Immature natural killer cell (primary cell): ENCODE measurements around the gene MOSMO. TPM values are rescaled to one million over a fixed set of nuclear protein-coding genes. Genes with fewer than 3 reads are reported as not detected.
A peak's percentile ranks its signal among the peaks of the same experiment; 100 is the strongest.

Experiments used
- DNase-seq, 3 donors: peaks; one replicate each; pipeline ENCODE4 v3.0.0; 2022; ENCODE audit warnings: mixed read lengths in 1 of 3
- H3K27ac Mint-ChIP-seq, 6 donors: one replicate each; pipeline ENCODE4 v1.8.0; 2020; ENCODE audit warnings: mixed read lengths in 6 of 6, mild to moderate bottlenecking in 5 of 6, inconsistent platforms in 4 of 6, moderate library complexity in 3 of 6
- H3K27me3 Mint-ChIP-seq, 3 donors: one replicate each; pipeline ENCODE4 v1.8.0; 2020 to 2021; ENCODE audit warnings: low read depth in 3 of 3, mild to moderate bottlenecking in 3 of 3, mixed read lengths in 3 of 3, moderate library complexity in 3 of 3, inconsistent platforms in 1 of 3
- H3K36me3 Mint-ChIP-seq, 3 donors: one replicate each; pipeline ENCODE4 v1.8.0; 2020; ENCODE audit warnings: mixed read lengths in 3 of 3, inconsistent platforms in 2 of 3, mild to moderate bottlenecking in 2 of 3
- H3K4me1 Mint-ChIP-seq, 2 donors: one replicate each; pipeline ENCODE4 v1.8.0; 2020; ENCODE audit warnings: inconsistent platforms in 2 of 2, mild to moderate bottlenecking in 2 of 2, mixed read lengths in 2 of 2, moderate library complexity in 1 of 2
- H3K4me3 Mint-ChIP-seq, 5 donors: one replicate each; pipeline ENCODE4 v1.8.0; 2020; ENCODE audit warnings: mild to moderate bottlenecking in 5 of 5, mixed read lengths in 5 of 5, inconsistent platforms in 3 of 5, moderate library complexity in 3 of 5
- H3K9me3 Mint-ChIP-seq, 6 donors: one replicate each; pipeline ENCODE4 v1.8.0; 2020; ENCODE audit warnings: mild to moderate bottlenecking in 6 of 6, mixed read lengths in 6 of 6, inconsistent platforms in 4 of 6, moderate library complexity in 3 of 6
- polyA plus RNA-seq, 3 donors: library from polyadenylated mRNA; unstranded; fragments of 300-500 nt; fragmentation: Illumina TruSeq; gene quantifications; one replicate each; pipeline ENCODE4 v1.2.3, GENCODE V29; 2021

MOSMO gene
- 1 to 10 TPM; 1.7 to 3.7 (median 3.2) TPM for polyA plus RNA-seq

DNA sequence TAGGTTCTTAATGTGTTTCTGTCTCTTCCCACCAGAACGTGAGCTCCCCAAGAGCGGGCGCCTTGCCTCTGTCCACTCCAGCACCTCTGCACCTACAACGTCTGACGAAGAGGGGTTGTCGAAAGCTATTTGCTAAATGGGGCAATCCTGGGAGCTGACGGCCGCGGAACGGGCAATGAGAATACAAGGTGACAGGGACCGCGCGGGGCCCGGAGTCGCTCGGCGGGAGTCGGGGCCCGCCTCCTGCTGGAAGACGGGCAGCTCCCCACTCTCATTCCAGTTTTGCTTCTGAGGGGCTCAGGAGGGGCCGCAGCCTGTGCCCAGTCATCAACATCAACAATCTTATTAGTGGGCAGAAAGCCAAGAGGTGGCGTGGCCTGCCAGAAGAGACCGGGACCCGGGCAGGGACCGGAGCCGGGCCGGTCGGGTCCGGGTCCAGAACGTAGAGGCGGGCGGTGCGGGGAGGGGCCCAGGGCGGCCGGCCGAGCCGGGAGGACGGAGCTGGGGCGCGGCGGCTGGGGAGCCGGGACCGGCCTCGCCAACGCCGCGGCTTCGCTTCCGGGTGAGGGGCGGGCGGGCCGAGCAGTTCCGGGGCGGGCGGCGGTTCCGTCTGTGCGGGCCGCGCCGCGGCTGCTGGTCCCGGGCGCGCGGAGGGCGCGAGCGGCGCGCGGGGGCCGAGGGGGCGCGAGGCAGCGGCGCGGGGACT is at the start of gene MOSMO:
Gene MOSMO (plus strand): TSS at position 603 of the 706 bp plus-strand sequence. CDS start 191 bp downstream, outside the sequence.
- H3K4me1 Mint-ChIP-seq: peaks cover 31 to 54% of the 10 kb centered on the region in 2 donors
- peak within 1 kb of the TSS; percentile 86 to 92 (median 88) for H3K4me3 Mint-ChIP-seq
- H3K27me3 Mint-ChIP-seq: peaks cover 0 to 5% (median 0%) of the 10 kb centered on the region in 3 donors
- DNase-seq: peak; percentile 61 to 69 (median 67)
- H3K36me3 Mint-ChIP-seq: no peaks in the 10 kb centered on the region
- no peaks in the 10 kb centered on the region for H3K9me3 Mint-ChIP-seq
- H3K27ac Mint-ChIP-seq: peak within 1 kb of the TSS; percentile 75 to 93 (median 80)

DNA sequence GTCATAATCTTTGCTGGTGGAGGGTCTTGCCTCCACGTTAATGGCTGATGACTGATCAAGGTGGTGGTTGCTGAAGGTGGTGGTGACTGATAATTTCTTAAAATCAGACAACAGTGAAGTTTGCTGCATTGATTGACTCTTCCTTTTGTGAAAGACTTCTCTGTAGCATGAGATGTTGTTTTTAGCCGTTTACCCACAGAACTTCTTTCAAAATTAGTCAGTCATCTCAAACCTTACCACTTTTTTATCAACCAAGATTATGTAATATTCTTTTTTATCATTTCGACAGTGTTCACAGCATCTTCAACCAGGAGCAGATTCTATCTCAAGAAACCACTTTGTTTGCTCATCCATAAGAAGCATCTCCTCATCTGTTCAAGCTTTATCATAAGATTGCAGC is 48.9 kb upstream of the MOSMO start:
- peaks cover 13 to 35% (median 24%) of the 10 kb centered on the region in 3 donors for H3K36me3 Mint-ChIP-seq

DNA sequence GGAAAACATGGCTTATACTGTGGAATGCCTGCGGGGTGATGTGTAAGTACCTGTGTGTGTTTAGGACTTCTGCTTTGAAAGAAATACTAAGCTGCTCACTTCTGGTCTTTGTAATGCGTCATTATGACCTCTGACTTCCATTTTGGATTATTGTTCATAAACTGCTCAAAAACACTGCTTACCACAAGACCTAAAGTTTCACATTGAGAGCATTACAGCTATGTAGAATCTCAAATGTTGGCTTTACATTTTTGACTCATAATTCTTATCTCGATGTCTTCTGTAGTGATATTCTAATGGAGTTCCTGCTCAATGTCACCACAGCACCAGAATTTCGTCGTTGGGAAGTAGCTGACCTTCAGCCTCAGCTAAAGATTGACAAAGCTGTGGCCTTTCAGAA is 45.4 kb upstream of the MOSMO start:
- Mint-ChIP-seq H3K27me3 (no peaks in the 10 kb centered on the region), H3K9me3 (no peaks in the 10 kb centered on the region), H3K27ac (no peak overlapping the region), H3K36me3 (peaks cover 19 to 61% (median 45%) of the 10 kb centered on the region in 3 donors), H3K4me1 (peaks cover 4 to 12% of the 10 kb centered on the region in 2 donors), H3K4me3 (no peak overlapping the region)
- no peak for DNase-seq

More for the DNA sequence above, 48.9 kb upstream of the MOSMO start:
- Mint-ChIP-seq H3K4me1 (peaks cover 19 to 43% of the 10 kb centered on the region in 2 donors), H3K9me3 (no peaks in the 10 kb centered on the region), H3K27ac (no peak overlapping the region), H3K27me3 (peaks cover 0 to 2% (median 0%) of the 10 kb centered on the region in 3 donors), H3K4me3 (no peak overlapping the region)
- no peak for DNase-seq

DNA sequence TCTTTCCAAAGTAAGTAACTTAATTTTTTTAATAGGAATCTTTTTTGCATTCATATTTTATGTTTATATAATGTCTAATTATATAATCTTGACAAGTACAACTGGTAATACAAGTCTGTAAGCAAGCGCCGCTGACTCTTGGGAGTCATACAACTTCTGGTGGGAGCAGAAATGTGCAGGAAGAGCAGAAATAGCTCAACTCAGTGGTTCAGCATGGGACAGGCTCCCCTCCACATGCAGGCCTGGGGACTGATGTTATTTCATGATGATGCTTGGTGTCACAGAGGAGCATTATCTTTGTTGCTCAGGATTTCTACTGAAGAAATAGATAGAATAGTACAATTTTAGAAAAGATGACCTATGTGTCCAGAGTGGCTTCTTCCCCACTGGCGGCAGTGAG is 44.0 kb upstream of the MOSMO start:
- peaks cover 0 to 5% of the 10 kb centered on the region in 2 donors for H3K4me1 Mint-ChIP-seq
- DNase-seq: no peak
- no peak overlapping the region for H3K27ac Mint-ChIP-seq
- no peaks in the 10 kb centered on the region for H3K27me3 Mint-ChIP-seq
- H3K36me3 Mint-ChIP-seq: peaks cover 22 to 63% (median 47%) of the 10 kb centered on the region in 3 donors
- H3K9me3 Mint-ChIP-seq: no peaks in the 10 kb centered on the region
- no peak overlapping the region for H3K4me3 Mint-ChIP-seq

DNA sequence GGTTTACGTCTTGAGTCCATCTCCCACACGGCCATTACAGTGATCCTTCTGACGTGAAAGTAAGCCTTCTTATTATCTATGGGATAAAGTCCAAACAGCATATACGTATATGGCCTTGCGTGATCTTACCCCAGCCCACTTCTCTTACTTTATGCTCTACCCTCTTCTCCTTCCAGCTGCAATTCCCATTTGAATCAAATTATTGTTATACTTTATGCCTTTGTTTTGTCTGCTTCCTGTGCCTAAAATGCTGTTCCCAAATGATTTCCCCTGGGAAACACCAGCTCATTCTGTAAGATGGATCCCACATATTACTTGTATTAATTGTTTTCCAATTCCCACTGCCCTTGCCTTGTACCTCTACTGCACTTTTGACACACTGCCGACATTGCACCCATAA is 43.6 kb upstream of the MOSMO start:
- Mint-ChIP-seq H3K36me3 (peaks cover 18 to 60% (median 45%) of the 10 kb centered on the region in 3 donors), H3K9me3 (no peaks in the 10 kb centered on the region), H3K4me1 (peaks cover 0 to 5% of the 10 kb centered on the region in 2 donors), H3K27me3 (no peaks in the 10 kb centered on the region), H3K4me3 (no peak overlapping the region), H3K27ac (no peak overlapping the region)
- no peak for DNase-seq

DNA sequence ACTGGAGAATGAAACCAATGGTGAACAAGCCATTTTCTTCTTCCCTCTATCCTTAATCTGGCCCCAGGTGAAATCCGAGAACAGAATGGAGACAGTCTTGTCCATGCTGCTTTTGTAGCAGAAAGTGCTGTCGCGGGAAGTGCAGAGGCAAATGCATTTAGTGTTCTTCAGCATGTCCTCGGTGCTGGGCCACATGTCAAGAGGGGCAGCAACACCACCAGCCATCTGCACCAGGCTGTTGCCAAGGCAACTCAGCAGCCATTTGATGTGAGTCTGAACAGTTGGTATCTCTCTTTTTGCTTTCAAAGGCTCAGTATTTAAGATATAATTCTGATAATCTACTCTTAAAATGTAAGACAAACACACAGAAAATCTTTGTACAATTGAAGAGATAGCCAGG is 36.1 kb upstream of the MOSMO start:
- Mint-ChIP-seq H3K4me3 (no peak overlapping the region), H3K4me1 (no peaks in the 10 kb centered on the region), H3K27me3 (no peaks in the 10 kb centered on the region), H3K27ac (no peak overlapping the region), H3K36me3 (peaks cover 5 to 45% (median 33%) of the 10 kb centered on the region in 3 donors), H3K9me3 (no peaks in the 10 kb centered on the region)
- DNase-seq: no peak

DNA sequence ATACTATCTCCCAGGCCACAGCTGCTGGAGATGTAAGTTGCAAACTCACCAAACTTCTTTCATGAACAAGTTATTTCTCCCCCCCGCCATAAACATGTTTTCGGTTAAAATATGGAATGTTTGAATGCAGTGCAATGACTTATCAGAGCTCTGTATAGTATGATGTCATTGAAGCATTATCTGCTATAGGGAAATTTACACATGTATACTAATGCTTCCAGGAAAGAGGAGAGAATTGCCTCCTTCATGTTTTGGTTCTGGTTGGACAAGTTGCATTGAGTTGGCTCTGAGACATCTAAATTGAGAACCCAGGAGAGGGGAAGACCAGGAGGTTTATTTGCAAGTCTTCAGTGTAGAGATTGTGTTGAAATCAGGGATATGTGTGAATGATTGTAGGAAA is 34.0 kb upstream of the MOSMO start:
- no peaks in the 10 kb centered on the region for H3K4me1 Mint-ChIP-seq
- no peak overlapping the region for H3K4me3 Mint-ChIP-seq
- H3K27me3 Mint-ChIP-seq: no peaks in the 10 kb centered on the region
- H3K36me3 Mint-ChIP-seq: peaks cover 10 to 40% (median 25%) of the 10 kb centered on the region in 3 donors
- no peak for DNase-seq
- H3K27ac Mint-ChIP-seq: no peak overlapping the region
- no peaks in the 10 kb centered on the region for H3K9me3 Mint-ChIP-seq

DNA sequence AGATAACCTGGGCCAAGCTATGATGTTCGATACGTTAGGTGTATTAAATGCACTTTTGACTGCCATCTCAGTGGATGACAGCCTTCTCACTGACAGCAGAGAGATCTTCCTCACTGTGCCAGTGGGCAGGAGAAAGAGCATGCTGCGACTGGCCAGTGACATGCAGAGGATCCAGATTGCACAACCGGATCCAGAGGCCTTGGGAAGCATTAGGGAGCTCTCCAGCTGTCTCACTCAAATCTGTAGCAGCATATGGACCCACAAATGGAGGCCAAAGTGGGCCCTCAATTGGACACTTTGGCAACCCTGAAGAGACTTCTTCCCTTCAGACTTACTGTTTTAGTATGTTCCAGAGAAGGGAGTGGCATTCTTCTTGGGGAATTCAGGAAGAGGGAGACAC is 27.9 kb upstream of the MOSMO start:
- no peak overlapping the region for H3K4me3 Mint-ChIP-seq
- H3K36me3 Mint-ChIP-seq: peaks cover 34 to 65% (median 51%) of the 10 kb centered on the region in 3 donors
- DNase-seq: no peak
- H3K27ac Mint-ChIP-seq: no peak overlapping the region
- H3K27me3 Mint-ChIP-seq: no peaks in the 10 kb centered on the region
- H3K9me3 Mint-ChIP-seq: no peaks in the 10 kb centered on the region
- H3K4me1 Mint-ChIP-seq: no peaks in the 10 kb centered on the region

DNA sequence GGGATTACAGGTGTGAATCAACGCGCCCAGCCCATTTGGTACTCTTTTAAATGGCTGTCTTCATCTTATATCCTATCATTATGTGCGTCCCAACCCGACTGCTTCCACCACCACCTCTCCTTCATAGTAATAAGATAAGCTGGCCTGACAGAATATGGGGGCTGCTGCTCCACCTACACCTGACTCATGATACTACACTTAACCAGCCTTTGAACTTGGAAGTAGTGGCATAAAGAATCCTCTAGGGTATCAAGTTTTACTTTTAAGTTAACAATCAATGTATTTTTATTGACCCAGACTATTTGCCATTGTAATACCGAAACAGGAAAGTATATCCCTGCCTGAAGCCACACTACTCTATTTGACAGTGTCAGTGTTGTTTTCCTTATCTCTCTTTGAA is 25.8 kb upstream of the MOSMO start:
- Mint-ChIP-seq H3K36me3 (peaks cover 37 to 62% (median 46%) of the 10 kb centered on the region in 3 donors), H3K27me3 (no peaks in the 10 kb centered on the region), H3K4me1 (no peaks in the 10 kb centered on the region), H3K4me3 (no peak overlapping the region), H3K27ac (no peak overlapping the region), H3K9me3 (no peaks in the 10 kb centered on the region)
- no peak for DNase-seq

DNA sequence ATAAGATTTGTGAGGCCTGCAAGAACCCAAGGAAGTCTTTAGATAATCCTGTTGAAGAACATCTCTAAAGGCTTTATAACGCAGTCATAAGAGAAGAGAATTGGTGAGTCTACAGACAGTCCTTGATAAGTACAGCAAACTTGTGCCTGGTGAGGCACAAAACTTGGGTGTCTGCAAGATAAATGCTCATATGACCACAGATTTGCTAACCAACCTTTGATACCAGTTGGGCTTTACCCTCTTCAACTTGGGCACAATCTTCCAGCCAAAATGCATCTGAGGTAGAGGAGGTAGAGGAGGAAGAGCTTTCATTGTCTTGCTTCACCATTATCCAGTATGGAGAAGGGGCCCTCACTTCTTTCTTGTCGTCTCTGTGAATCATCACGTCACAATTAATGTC is 23.8 kb upstream of the MOSMO start:
- peak overlapping the region in 2 of 6 donors; percentile 0 to 45 for H3K27ac Mint-ChIP-seq
- H3K27me3 Mint-ChIP-seq: no peaks in the 10 kb centered on the region
- no peak for DNase-seq
- peaks cover 29 to 53% (median 43%) of the 10 kb centered on the region in 3 donors for H3K36me3 Mint-ChIP-seq
- no peak overlapping the region for H3K4me3 Mint-ChIP-seq
- H3K9me3 Mint-ChIP-seq: no peaks in the 10 kb centered on the region
- H3K4me1 Mint-ChIP-seq: no peaks in the 10 kb centered on the region

DNA sequence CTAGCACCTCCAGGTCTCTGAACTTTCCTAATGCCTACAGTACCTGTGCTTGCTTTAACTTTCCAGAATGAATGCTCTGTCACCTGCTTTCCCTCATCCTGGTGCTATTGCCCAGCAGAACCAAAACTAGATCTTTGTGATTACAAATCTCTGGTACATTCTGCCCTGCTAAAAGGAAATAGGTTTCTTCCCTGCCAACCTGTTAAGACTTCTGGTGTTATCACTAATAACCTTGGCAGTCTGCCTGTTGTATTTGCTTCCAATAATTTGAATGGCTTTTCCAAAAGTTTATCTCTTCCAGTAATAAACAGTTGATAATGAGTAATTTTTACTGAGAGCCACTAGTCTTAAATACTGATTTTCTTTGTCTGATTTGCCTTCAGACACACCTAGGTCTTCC is 22.4 kb upstream of the MOSMO start:
- Mint-ChIP-seq H3K27ac (peak overlapping the region in 2 of 6 donors; percentile 37 to 74), H3K9me3 (no peaks in the 10 kb centered on the region), H3K4me3 (no peak overlapping the region), H3K36me3 (peaks cover 21 to 39% (median 28%) of the 10 kb centered on the region in 3 donors), H3K27me3 (no peaks in the 10 kb centered on the region), H3K4me1 (no peaks in the 10 kb centered on the region)
- DNase-seq: no peak

DNA sequence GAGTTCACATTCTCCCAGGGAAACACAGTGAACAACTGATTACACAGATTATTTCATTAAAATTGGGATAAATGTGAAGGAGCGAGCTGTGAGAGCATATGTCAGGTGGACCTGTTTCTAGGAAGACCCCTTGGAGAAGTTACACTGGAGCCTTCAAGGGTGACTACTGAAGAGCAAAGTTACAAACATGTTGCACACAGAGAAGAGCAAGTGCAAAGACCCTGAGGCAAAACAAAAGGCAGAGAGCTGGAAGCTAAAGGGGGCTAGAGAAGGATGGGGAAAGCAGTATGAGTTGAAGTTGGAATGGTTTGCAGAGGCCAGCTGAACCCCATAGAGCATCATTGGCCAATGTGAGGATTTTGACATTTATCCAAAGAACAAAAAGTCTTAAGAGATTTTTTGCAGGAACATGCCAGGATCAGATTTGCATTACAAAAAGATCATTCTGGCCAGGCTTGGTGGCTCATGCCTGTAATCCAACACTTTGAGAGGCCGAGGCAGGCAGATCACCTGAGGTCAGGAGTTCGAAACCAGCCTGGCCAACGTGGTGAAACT is 21.1 kb upstream of the MOSMO start:
- no peak for DNase-seq
- H3K9me3 Mint-ChIP-seq: no peaks in the 10 kb centered on the region
- H3K27ac Mint-ChIP-seq: peak overlapping the region in 5 of 6 donors; percentile 19 to 25 (median 22)
- no peaks in the 10 kb centered on the region for H3K4me1 Mint-ChIP-seq
- no peaks in the 10 kb centered on the region for H3K27me3 Mint-ChIP-seq
- no peak overlapping the region for H3K4me3 Mint-ChIP-seq
- H3K36me3 Mint-ChIP-seq: peaks cover 15 to 32% (median 19%) of the 10 kb centered on the region in 3 donors

DNA sequence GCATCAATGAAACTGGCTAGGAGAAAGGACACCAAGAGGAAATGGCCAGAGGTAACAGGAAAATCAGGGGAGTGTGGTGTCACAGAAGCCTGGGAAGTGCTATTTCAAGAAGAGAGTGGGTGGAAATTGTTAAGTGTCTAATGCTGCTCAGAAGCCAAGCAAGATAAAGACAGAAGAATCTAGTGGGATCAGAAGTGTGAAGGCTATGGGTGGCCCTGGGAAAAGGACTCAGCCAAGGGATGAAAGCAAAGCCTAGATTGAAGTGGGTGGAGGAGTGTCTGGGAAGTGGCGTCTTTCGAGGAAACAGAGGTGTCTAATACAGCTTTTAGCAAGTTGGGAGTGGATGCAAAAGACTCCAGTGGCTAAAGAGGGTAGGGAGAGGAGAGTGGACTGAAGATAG is 20.4 kb upstream of the MOSMO start:
- peak overlapping the region in 2 of 6 donors; percentile 4 to 42 for H3K27ac Mint-ChIP-seq
- H3K27me3 Mint-ChIP-seq: no peaks in the 10 kb centered on the region
- H3K36me3 Mint-ChIP-seq: peaks cover 10 to 25% (median 14%) of the 10 kb centered on the region in 3 donors
- no peaks in the 10 kb centered on the region for H3K9me3 Mint-ChIP-seq
- H3K4me3 Mint-ChIP-seq: no peak overlapping the region
- no peak for DNase-seq
- no peaks in the 10 kb centered on the region for H3K4me1 Mint-ChIP-seq

DNA sequence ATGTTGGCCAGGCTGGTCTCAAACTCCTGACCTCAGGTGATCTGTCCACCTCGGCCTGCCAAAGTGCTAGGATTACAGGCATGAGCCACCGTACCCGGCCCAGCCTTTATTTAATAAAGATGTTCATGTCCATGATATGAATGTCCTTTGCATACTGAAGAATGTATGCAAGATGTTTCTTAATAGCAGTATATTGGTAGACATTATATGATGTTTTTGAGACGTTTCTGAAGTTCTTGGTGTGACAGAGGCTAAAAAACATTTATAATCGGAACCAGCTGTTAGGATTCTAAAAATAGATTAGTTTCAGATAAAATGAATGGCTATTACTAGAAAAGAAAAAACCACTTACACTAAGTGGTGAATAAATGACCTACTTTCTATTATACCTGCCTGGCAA is 18.8 kb upstream of the MOSMO start:
- Mint-ChIP-seq H3K4me3 (no peak overlapping the region), H3K4me1 (no peaks in the 10 kb centered on the region), H3K27ac (no peak overlapping the region), H3K27me3 (no peaks in the 10 kb centered on the region), H3K36me3 (peaks cover 5 to 13% (median 6%) of the 10 kb centered on the region in 3 donors), H3K9me3 (no peaks in the 10 kb centered on the region)
- no peak for DNase-seq
